Lung (tissue), 12 donors: ENCODE data around the gene GNAO1. TPM values are rescaled to one million over a fixed set of nuclear protein-coding genes. Genes with fewer than 3 reads are reported as not detected.
A peak's percentile ranks its signal among the peaks of the same experiment; 100 is the strongest.

Experiments used
- ATAC-seq: fragments of 200-7000 bp; cut with Tn5 transposase; one replicate; pipeline ENCODE4 v1.9.1; 2020; ENCODE audit warnings: moderate number of reproducible peaks; ENCODE audit not compliant: insufficient read depth, low FRiP score
- DNase-seq, 3 donors: peaks; one replicate each; pipeline ENCODE4 v3.0.0-alpha.2; 2013 to 2017
- H3K27ac ChIP-seq, 2 donors: one replicate each; pipeline ENCODE4 v1.5.1; 2013; ENCODE audit warnings: mild to moderate bottlenecking in 2 of 2, moderate library complexity in 2 of 2, control low read depth in 1 of 2, inconsistent platforms in 1 of 2, low read depth in 1 of 2, low read length in 1 of 2
- H3K27me3 ChIP-seq, 3 donors: one replicate each; pipeline ENCODE4 v1.5.1; 2013; ENCODE audit warnings: low read length in 2 of 3; ENCODE audit not compliant: control insufficient read depth in 3 of 3, insufficient read depth in 3 of 3
- H3K36me3 ChIP-seq, 4 donors: one replicate each; pipeline ENCODE4 v1.5.1; 2013; ENCODE audit warnings: low read length in 4 of 4, mild to moderate bottlenecking in 1 of 4, moderate library complexity in 1 of 4; ENCODE audit not compliant: control insufficient read depth in 4 of 4, insufficient read depth in 4 of 4
- H3K4me1 ChIP-seq, 5 donors: one replicate each; pipeline ENCODE4 v1.5.1; 2013; ENCODE audit warnings: low read length in 5 of 5, mild to moderate bottlenecking in 2 of 5, moderate library complexity in 1 of 5; ENCODE audit not compliant: control insufficient read depth in 5 of 5, insufficient read depth in 5 of 5
- H3K4me3 ChIP-seq: one replicate; pipeline ENCODE4 v1.5.1; 2013; ENCODE audit warnings: mild to moderate bottlenecking, control low read depth, moderate library complexity
- H3K9ac ChIP-seq, 2 donors: one replicate each; pipeline ENCODE4 v1.5.1; 2013; ENCODE audit warnings: low read length in 2 of 2, control low read depth in 1 of 2; ENCODE audit not compliant: insufficient read depth in 1 of 2
- H3K9me3 ChIP-seq, 4 donors: one replicate each; pipeline ENCODE4 v1.5.1; 2013; ENCODE audit warnings: low read length in 3 of 4, mild to moderate bottlenecking in 1 of 4, moderate library complexity in 1 of 4; ENCODE audit not compliant: control insufficient read depth in 4 of 4, insufficient read depth in 3 of 4
- WGBS, 2 donors: extraction: QIAGEN DNeasy Blood & Tissue Kit; methylation state at CpG; one replicate each; pipeline ENCODE4 v1.1.7; 2013; 5-methylcytosine and 5-hydroxymethylcytosine counted together
- polyA plus RNA-seq, 2 donors: library from polyadenylated mRNA; stranded (reverse); fragments of 200-250 nt; gene quantifications; one replicate each; pipeline ENCODE4 v1.2.1, GENCODE V29; 2013
- total RNA-seq, 2 donors: library from RNA; depleted of rRNA in 1 of 2; stranded (reverse); fragments of >200 nt in 1 of 2; gene quantifications; one replicate each; pipeline ENCODE4 v1.2.1, GENCODE V29; 2014 to 2021
- TF ChIP-seq, protein P1 (sequence below): IDR thresholded peaks from 2 replicates; pipeline ENCODE4 v1.5.1; 2012; ENCODE audit warnings: mild to moderate bottlenecking; ENCODE audit errors: control extremely low read depth, extremely low read depth
- donor health status: control.
- donor health status: control.
- donor health status: Bipolar disorder and iron deficiency.
- donor health status: healthy.
- donor health status: DM: yes; HTN: yes; CAD: no.

Gene GNAO1
- total and polyA plus RNA-seq, 4 donors: 0.33 to 5.2 (median 0.76) TPM

- TF ChIP-seq, protein P1, sequence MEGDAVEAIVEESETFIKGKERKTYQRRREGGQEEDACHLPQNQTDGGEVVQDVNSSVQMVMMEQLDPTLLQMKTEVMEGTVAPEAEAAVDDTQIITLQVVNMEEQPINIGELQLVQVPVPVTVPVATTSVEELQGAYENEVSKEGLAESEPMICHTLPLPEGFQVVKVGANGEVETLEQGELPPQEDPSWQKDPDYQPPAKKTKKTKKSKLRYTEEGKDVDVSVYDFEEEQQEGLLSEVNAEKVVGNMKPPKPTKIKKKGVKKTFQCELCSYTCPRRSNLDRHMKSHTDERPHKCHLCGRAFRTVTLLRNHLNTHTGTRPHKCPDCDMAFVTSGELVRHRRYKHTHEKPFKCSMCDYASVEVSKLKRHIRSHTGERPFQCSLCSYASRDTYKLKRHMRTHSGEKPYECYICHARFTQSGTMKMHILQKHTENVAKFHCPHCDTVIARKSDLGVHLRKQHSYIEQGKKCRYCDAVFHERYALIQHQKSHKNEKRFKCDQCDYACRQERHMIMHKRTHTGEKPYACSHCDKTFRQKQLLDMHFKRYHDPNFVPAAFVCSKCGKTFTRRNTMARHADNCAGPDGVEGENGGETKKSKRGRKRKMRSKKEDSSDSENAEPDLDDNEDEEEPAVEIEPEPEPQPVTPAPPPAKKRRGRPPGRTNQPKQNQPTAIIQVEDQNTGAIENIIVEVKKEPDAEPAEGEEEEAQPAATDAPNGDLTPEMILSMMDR: no peak
- peaks cover 0 to 2% (median 0%) of the 10 kb centered on the region in 4 donors for H3K9me3 ChIP-seq
- H3K27ac ChIP-seq: no peak overlapping the region
- WGBS, 2 donors: 63% methylated on average over 10 of the region's 10 CpGs
- H3K4me1 ChIP-seq: peaks cover 0 to 6% (median 0%) of the 10 kb centered on the region in 5 donors
- DNase-seq: no peak
- peaks cover 0 to 5% (median 0%) of the 10 kb centered on the region in 4 donors for H3K36me3 ChIP-seq
- H3K27me3 ChIP-seq: peaks cover 0 to 19% (median 0%) of the 10 kb centered on the region in 3 donors
- no peak for ATAC-seq
- H3K4me3 ChIP-seq: no peak overlapping the region
- H3K9ac ChIP-seq: no peak overlapping the region
Observed at GRCh38 chr16:56222474-56222997, 31.2 kb downstream of the GNAO1 start.

- Histone ChIP-seq H3K27me3 (peaks cover 0 to 15% (median 0%) of the 10 kb centered on the region in 3 donors), H3K9ac (no peak overlapping the region), H3K4me3 (no peak overlapping the region), H3K27ac (no peak overlapping the region), H3K4me1 (peaks cover 0 to 6% (median 0%) of the 10 kb centered on the region in 5 donors), H3K36me3 (peaks cover 0 to 3% (median 0%) of the 10 kb centered on the region in 4 donors), H3K9me3 (no peaks in the 10 kb centered on the region)
- 57 to 63% methylated on average over 2 of the region's 2 CpGs for WGBS, 2 donors
- no peak for ATAC-seq
- TF ChIP-seq, protein P1: no peak
- DNase-seq: peak in 2 of 3 donors; percentile 35 to 44
Observed at GRCh38 chr16:56225017-56225742, 33.9 kb downstream of the GNAO1 start.

DNA sequence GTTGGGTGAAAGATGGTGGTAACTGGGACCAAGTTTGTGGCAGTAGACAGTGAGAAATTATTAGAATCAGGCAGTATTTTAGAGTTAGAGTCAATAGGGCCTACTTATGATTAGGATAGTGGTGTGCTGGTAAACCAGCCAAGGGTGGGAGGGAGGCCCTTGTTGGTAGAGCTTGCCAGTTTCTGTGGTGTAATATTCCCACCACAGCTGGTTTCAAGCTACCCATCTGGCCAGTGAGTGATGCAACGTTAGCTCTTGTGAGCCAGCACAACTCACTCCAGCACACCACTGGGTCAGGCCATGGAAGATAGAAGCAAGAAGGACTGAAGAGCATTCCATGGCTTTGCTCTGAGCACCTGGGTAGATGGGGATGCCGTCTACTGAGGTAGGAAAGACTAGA lies 34.9 kb downstream of the GNAO1 start:
- H3K27ac ChIP-seq: no peak overlapping the region
- TF ChIP-seq, protein P1: no peak
- H3K9ac ChIP-seq: no peak overlapping the region
- H3K4me1 ChIP-seq: peaks cover 0 to 6% (median 0%) of the 10 kb centered on the region in 5 donors
- DNase-seq (peak in 1 of 3 donors; percentile 20), ATAC-seq (peak; percentile 29)
- peaks cover 0 to 14% (median 0%) of the 10 kb centered on the region in 3 donors for H3K27me3 ChIP-seq
- H3K4me3 ChIP-seq: no peak overlapping the region
- no peaks in the 10 kb centered on the region for H3K9me3 ChIP-seq
- WGBS, 2 donors: 54 to 70% methylated on average over 2 of the region's 2 CpGs
- H3K36me3 ChIP-seq: peaks cover 0 to 3% (median 0%) of the 10 kb centered on the region in 4 donors
